Measurements from ENCODE around the gene SSH3. TPM values are rescaled to one million over a fixed set of nuclear protein-coding genes. Genes with fewer than 3 reads are reported as not detected.

SSH3 gene
- total RNA-seq, 2 donors from 2014 or later: 70.9 to 101 TPM

- DNase-seq (ENCODE audit: low spot score): no peak
- no peaks in the 10 kb centered on the region for H3K9me3 ChIP-seq
- H3K4me3 ChIP-seq: no peak overlapping the region
- TF ChIP-seq POLR2AphosphoS5 (IDR thresholded peaks at IDR 0.05) (no peak), CTCF (IDR thresholded peaks at IDR 0.05) (no peak), POLR2A (IDR thresholded peaks at IDR 0.05) (no peak)
- no peak overlapping the region for H3K27ac ChIP-seq
- no peaks in the 10 kb centered on the region for H3K27me3 ChIP-seq (replicated peaks; ENCODE audit: insufficient read depth)
- WGBS: 92% methylated on average over 33 of the region's 33 CpGs
- peaks cover 0 to 3% of the 10 kb centered on the region in 2 donors for H3K36me3 ChIP-seq
- intact Hi-C loops (cut with DNase I): no loop called here
- H3K4me1 ChIP-seq (replicated peaks): peaks cover 11% of the 10 kb centered on the region
These were observed 11.6 kb upstream of the SSH3 start for GRCh38 chr11:67291481-67292381.

- Histone ChIP-seq H3K27me3 (replicated peaks; ENCODE audit: insufficient read depth) (no peaks in the 10 kb centered on the region), H3K9me3 (no peaks in the 10 kb centered on the region), H3K4me3 (no peak overlapping the region), H3K36me3 (peaks cover 0 to 3% of the 10 kb centered on the region in 2 donors), H3K4me1 (replicated peaks) (peaks cover 6% of the 10 kb centered on the region), H3K27ac (no peak overlapping the region)
- intact Hi-C loops (cut with DNase I): no loop called here
- TF ChIP-seq POLR2A (IDR thresholded peaks at IDR 0.05) (no peak), POLR2AphosphoS5 (IDR thresholded peaks at IDR 0.05) (no peak)
- 49% methylated on average over 3 of the region's 3 CpGs for WGBS
- DNase-seq (ENCODE audit: low spot score): no peak
These were observed 10.7 kb upstream of the SSH3 start for GRCh38 chr11:67292671-67293070.

- intact Hi-C loops (cut with DNase I): no loop called here
- DNase-seq (ENCODE audit: low spot score): no peak
These were observed 10.2 kb upstream of the SSH3 start for GRCh38 chr11:67293090-67293489.

GRCh38 chr11:67295846-67296245 is 7.5 kb upstream of the SSH3 start:
- no peaks in the 10 kb centered on the region for H3K4me1 ChIP-seq (replicated peaks)
- H3K27ac ChIP-seq: no peak overlapping the region
- TF ChIP-seq POLR2A (IDR thresholded peaks at IDR 0.05): no peak
- no peak for TF ChIP-seq POLR2AphosphoS5 (IDR thresholded peaks at IDR 0.05)
- TF ChIP-seq CTCF (IDR thresholded peaks at IDR 0.05): no peak
- peaks cover 0 to 13% of the 10 kb centered on the region in 2 donors for H3K36me3 ChIP-seq
- WGBS: 100% methylated on average over 1 of the region's 1 CpG
- no peaks in the 10 kb centered on the region for H3K9me3 ChIP-seq
- H3K4me3 ChIP-seq: no peak overlapping the region
- H3K27me3 ChIP-seq (replicated peaks; ENCODE audit: insufficient read depth): no peaks in the 10 kb centered on the region
- no peak for DNase-seq (ENCODE audit: low spot score)
- intact Hi-C loops (cut with DNase I): no loop called here

More at GRCh38 chr11:67293090-67293489, 10.2 kb upstream of the SSH3 start:
- Histone ChIP-seq H3K27ac (no peak overlapping the region), H3K4me3 (no peak overlapping the region), H3K36me3 (peaks cover 0 to 3% of the 10 kb centered on the region in 2 donors), H3K27me3 (replicated peaks; ENCODE audit: insufficient read depth) (no peaks in the 10 kb centered on the region), H3K9me3 (no peaks in the 10 kb centered on the region), H3K4me1 (replicated peaks) (peaks cover 2% of the 10 kb centered on the region)
- TF ChIP-seq CTCF (IDR thresholded peaks at IDR 0.05) (no peak), POLR2A (IDR thresholded peaks at IDR 0.05) (no peak), POLR2AphosphoS5 (IDR thresholded peaks at IDR 0.05) (no peak)
- 36% methylated on average over 3 of the region's 3 CpGs for WGBS

GRCh38 chr11:67298786-67299185 is 4.5 kb upstream of the SSH3 start:
- no peak overlapping the region for H3K4me3 ChIP-seq
- peaks cover 13% of the 10 kb centered on the region for H3K4me1 ChIP-seq (replicated peaks)
- TF ChIP-seq POLR2AphosphoS5 (IDR thresholded peaks at IDR 0.05) (no peak), CTCF (IDR thresholded peaks at IDR 0.05) (no peak), POLR2A (IDR thresholded peaks at IDR 0.05) (no peak)
- peaks cover 0 to 9% of the 10 kb centered on the region in 2 donors for H3K36me3 ChIP-seq
- intact Hi-C loops (cut with DNase I): no loop called here
- no peaks in the 10 kb centered on the region for H3K9me3 ChIP-seq
- H3K27me3 ChIP-seq (replicated peaks; ENCODE audit: insufficient read depth): no peaks in the 10 kb centered on the region
- DNase-seq (ENCODE audit: low spot score): no peak
- 94% methylated on average over 7 of the region's 7 CpGs for WGBS
- H3K27ac ChIP-seq: no peak overlapping the region

All from prostate gland (tissue), 2 donors.